Measurements from ENCODE around the gene INSM2.
A peak's percentile ranks its signal among the peaks of the same experiment; 100 is the strongest.

INSM2 gene, protein sequence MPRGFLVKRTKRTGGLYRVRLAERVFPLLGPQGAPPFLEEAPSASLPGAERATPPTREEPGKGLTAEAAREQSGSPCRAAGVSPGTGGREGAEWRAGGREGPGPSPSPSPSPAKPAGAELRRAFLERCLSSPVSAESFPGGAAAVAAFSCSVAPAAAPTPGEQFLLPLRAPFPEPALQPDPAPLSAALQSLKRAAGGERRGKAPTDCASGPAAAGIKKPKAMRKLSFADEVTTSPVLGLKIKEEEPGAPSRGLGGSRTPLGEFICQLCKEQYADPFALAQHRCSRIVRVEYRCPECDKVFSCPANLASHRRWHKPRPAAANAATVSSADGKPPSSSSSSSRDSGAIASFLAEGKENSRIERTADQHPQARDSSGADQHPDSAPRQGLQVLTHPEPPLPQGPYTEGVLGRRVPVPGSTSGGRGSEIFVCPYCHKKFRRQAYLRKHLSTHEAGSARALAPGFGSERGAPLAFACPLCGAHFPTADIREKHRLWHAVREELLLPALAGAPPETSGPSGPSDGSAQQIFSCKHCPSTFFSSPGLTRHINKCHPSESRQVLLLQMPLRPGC

DNA sequence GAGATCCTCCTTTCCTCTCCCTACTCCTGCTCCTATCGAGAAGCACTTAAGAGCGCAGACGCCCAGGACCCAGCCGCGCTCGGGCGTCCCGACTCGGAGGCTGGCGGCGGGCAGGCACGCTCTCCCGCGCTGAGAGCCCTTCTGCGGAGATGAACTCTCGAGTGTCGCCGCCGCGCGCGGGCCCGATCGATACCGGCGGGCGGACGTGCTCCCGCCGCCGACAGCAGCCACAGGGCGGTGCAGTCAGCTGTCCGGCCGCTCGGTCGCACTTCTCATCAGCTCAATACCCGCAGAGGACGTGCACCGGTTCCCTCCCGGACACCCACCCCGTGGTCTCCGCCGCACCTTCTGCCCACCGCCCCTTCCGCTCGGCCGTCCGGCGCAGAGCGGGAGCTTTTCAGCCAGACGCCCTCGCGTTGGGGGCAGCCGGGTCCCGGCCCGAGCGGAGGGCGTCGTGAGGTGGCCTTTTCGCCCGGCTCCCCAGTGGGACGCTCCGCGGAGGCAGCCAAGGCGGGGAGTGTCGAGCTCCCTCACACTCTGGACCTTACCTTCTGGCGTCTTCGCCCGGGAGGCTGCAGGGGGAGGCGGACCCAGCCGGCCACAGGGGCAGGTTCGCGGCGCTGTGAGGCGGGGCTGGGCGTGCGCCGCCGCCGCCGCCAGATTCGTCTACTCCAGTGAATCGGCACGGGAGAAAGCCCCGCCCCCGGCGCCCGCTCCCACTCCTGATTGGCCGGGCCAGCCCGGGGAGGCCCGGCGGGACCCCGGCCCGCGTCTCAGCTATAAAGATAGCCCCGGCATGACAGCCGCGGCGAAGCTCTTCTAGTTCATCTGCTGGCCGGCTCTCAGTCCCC, at the start of gene INSM2:
Gene INSM2 (plus strand): TSS at position 808 of the 851 bp plus-strand sequence. CDS start 89 bp downstream, outside the sequence.
- H3K27me3 ChIP-seq (ENCODE audit: control insufficient read depth in 5 of 5, insufficient read depth in 4 of 5, low read length in 5 of 5) = peaks cover 14 to 47% (median 28%) of the 10 kb centered on the region in 5 donors
- no peaks in the 10 kb centered on the region for H3K9me3 ChIP-seq (ENCODE audit: control insufficient read depth in 5 of 5, low read length in 5 of 5)
- peak within 1 kb of the TSS; percentile 2 to 81 (median 62) for H3K4me3 ChIP-seq (ENCODE audit: low read depth in 1 of 5, low read length in 5 of 5)
- H3K27ac ChIP-seq (ENCODE audit: low read depth, low read length) = no peak within 1 kb of the TSS
- no peak within 1 kb of the TSS for H3K9ac ChIP-seq (ENCODE audit: low read length in 5 of 5)
- peaks cover 0 to 29% (median 28%) of the 10 kb centered on the region in 5 donors for H3K4me1 ChIP-seq (ENCODE audit: control insufficient read depth in 5 of 5, insufficient read depth in 5 of 5, low read length in 5 of 5)
- H3K36me3 ChIP-seq (ENCODE audit: control insufficient read depth in 5 of 5, insufficient read depth in 5 of 5, low read length in 5 of 5) = peaks cover 0 to 4% (median 0%) of the 10 kb centered on the region in 5 donors

DNA sequence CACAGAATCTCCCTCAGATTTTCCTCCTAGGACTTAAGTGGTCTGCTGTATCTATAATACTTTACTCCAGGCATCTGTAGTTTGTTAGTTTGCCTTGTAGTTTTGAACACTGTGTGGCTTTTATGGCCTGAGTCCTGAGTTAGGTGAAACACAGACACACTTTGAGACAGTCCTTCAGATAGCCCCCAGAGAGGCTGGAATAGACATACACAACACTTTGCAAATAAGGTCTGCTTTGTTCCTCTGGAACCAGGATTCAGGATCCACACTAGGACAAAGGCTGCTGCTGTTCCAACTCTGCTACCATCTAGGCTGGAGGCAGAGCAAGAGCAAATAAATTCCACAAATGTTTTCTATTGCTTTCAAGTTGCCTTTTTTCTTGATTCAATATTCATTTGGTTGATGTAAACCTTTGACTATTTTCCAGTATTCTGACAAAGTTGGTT, 41.4 kb upstream of the INSM2 start:
- Histone ChIP-seq H3K27me3 (ENCODE audit: control insufficient read depth in 5 of 5, insufficient read depth in 4 of 5, low read length in 5 of 5) (no peaks in the 10 kb centered on the region), H3K36me3 (ENCODE audit: control insufficient read depth in 5 of 5, insufficient read depth in 5 of 5, low read length in 5 of 5) (no peaks in the 10 kb centered on the region), H3K27ac (ENCODE audit: low read depth, low read length) (no peak overlapping the region), H3K4me3 (ENCODE audit: low read depth in 1 of 5, low read length in 5 of 5) (no peak overlapping the region), H3K4me1 (ENCODE audit: control insufficient read depth in 5 of 5, insufficient read depth in 5 of 5, low read length in 5 of 5) (no peaks in the 10 kb centered on the region), H3K9me3 (ENCODE audit: control insufficient read depth in 5 of 5, low read length in 5 of 5) (peaks cover 0 to 14% (median 4%) of the 10 kb centered on the region in 5 donors), H3K9ac (ENCODE audit: low read length in 5 of 5) (no peak overlapping the region)

- Histone ChIP-seq H3K27ac (ENCODE audit: low read depth, low read length) (no peak overlapping the region), H3K4me1 (ENCODE audit: control insufficient read depth in 5 of 5, insufficient read depth in 5 of 5, low read length in 5 of 5) (no peaks in the 10 kb centered on the region)
Measured at GRCh38 chr14:35495278-35495677, 38.7 kb upstream of the INSM2 start.

GRCh38 chr14:35499180-35499579, 34.8 kb upstream of the INSM2 start:
- Histone ChIP-seq H3K4me3 (ENCODE audit: low read depth in 1 of 5, low read length in 5 of 5) (no peak overlapping the region), H3K9ac (ENCODE audit: low read length in 5 of 5) (no peak overlapping the region), H3K36me3 (ENCODE audit: control insufficient read depth in 5 of 5, insufficient read depth in 5 of 5, low read length in 5 of 5) (no peaks in the 10 kb centered on the region), H3K27me3 (ENCODE audit: control insufficient read depth in 5 of 5, insufficient read depth in 4 of 5, low read length in 5 of 5) (no peaks in the 10 kb centered on the region), H3K27ac (ENCODE audit: low read depth, low read length) (no peak overlapping the region), H3K4me1 (ENCODE audit: control insufficient read depth in 5 of 5, insufficient read depth in 5 of 5, low read length in 5 of 5) (no peaks in the 10 kb centered on the region), H3K9me3 (ENCODE audit: control insufficient read depth in 5 of 5, low read length in 5 of 5) (peaks cover 0 to 5% (median 0%) of the 10 kb centered on the region in 5 donors)

More at GRCh38 chr14:35495278-35495677, 38.7 kb upstream of the INSM2 start:
- H3K27me3 ChIP-seq (ENCODE audit: control insufficient read depth in 5 of 5, insufficient read depth in 4 of 5, low read length in 5 of 5) = no peaks in the 10 kb centered on the region
- H3K36me3 ChIP-seq (ENCODE audit: control insufficient read depth in 5 of 5, insufficient read depth in 5 of 5, low read length in 5 of 5) = no peaks in the 10 kb centered on the region
- H3K9me3 ChIP-seq (ENCODE audit: control insufficient read depth in 5 of 5, low read length in 5 of 5) = peaks cover 0 to 13% (median 3%) of the 10 kb centered on the region in 5 donors
- no peak overlapping the region for H3K9ac ChIP-seq (ENCODE audit: low read length in 5 of 5)
- H3K4me3 ChIP-seq (ENCODE audit: low read depth in 1 of 5, low read length in 5 of 5) = no peak overlapping the region

- Histone ChIP-seq H3K4me3 (ENCODE audit: low read depth in 1 of 5, low read length in 5 of 5) (no peak overlapping the region), H3K27ac (ENCODE audit: low read depth, low read length) (no peak overlapping the region), H3K9me3 (ENCODE audit: control insufficient read depth in 5 of 5, low read length in 5 of 5) (peaks cover 0 to 5% (median 0%) of the 10 kb centered on the region in 5 donors), H3K4me1 (ENCODE audit: control insufficient read depth in 5 of 5, insufficient read depth in 5 of 5, low read length in 5 of 5) (no peaks in the 10 kb centered on the region), H3K36me3 (ENCODE audit: control insufficient read depth in 5 of 5, insufficient read depth in 5 of 5, low read length in 5 of 5) (no peaks in the 10 kb centered on the region), H3K27me3 (ENCODE audit: control insufficient read depth in 5 of 5, insufficient read depth in 4 of 5, low read length in 5 of 5) (no peaks in the 10 kb centered on the region), H3K9ac (ENCODE audit: low read length in 5 of 5) (no peak overlapping the region)
Measured at GRCh38 chr14:35503646-35504045, 30.3 kb upstream of the INSM2 start.

DNA sequence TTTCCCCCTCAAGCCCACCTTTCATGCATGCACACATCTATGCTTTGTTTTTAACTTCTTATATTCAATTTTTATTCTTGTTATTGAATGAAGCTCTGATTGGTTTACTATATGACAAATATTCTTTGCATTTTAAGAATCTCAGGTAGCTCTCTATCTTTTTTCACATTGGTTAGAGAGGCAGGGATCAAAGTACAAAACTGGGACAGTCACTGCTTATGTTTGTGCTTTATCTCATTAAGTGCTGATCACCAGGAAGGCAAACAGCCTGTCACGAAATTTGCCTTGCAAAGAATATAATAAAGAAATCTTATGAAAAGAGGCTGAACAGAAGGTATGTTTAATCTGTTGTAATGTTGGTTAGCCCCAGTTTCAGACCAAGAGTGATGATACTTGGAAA, 29.7 kb upstream of the INSM2 start:
- Histone ChIP-seq H3K4me3 (ENCODE audit: low read depth in 1 of 5, low read length in 5 of 5) (no peak overlapping the region), H3K9ac (ENCODE audit: low read length in 5 of 5) (no peak overlapping the region), H3K4me1 (ENCODE audit: control insufficient read depth in 5 of 5, insufficient read depth in 5 of 5, low read length in 5 of 5) (no peaks in the 10 kb centered on the region), H3K9me3 (ENCODE audit: control insufficient read depth in 5 of 5, low read length in 5 of 5) (peaks cover 0 to 5% (median 0%) of the 10 kb centered on the region in 5 donors), H3K27me3 (ENCODE audit: control insufficient read depth in 5 of 5, insufficient read depth in 4 of 5, low read length in 5 of 5) (no peaks in the 10 kb centered on the region), H3K36me3 (ENCODE audit: control insufficient read depth in 5 of 5, insufficient read depth in 5 of 5, low read length in 5 of 5) (no peaks in the 10 kb centered on the region), H3K27ac (ENCODE audit: low read depth, low read length) (no peak overlapping the region)

GRCh38 chr14:35506461-35506860, 27.5 kb upstream of the INSM2 start:
- H3K9me3 ChIP-seq (ENCODE audit: control insufficient read depth in 5 of 5, low read length in 5 of 5) = no peaks in the 10 kb centered on the region
- H3K27me3 ChIP-seq (ENCODE audit: control insufficient read depth in 5 of 5, insufficient read depth in 4 of 5, low read length in 5 of 5) = no peaks in the 10 kb centered on the region
- H3K9ac ChIP-seq (ENCODE audit: low read length in 5 of 5) = no peak overlapping the region
- H3K27ac ChIP-seq (ENCODE audit: low read depth, low read length) = no peak overlapping the region
- H3K4me1 ChIP-seq (ENCODE audit: control insufficient read depth in 5 of 5, insufficient read depth in 5 of 5, low read length in 5 of 5) = no peaks in the 10 kb centered on the region
- H3K36me3 ChIP-seq (ENCODE audit: control insufficient read depth in 5 of 5, insufficient read depth in 5 of 5, low read length in 5 of 5) = no peaks in the 10 kb centered on the region
- no peak overlapping the region for H3K4me3 ChIP-seq (ENCODE audit: low read depth in 1 of 5, low read length in 5 of 5)

DNA sequence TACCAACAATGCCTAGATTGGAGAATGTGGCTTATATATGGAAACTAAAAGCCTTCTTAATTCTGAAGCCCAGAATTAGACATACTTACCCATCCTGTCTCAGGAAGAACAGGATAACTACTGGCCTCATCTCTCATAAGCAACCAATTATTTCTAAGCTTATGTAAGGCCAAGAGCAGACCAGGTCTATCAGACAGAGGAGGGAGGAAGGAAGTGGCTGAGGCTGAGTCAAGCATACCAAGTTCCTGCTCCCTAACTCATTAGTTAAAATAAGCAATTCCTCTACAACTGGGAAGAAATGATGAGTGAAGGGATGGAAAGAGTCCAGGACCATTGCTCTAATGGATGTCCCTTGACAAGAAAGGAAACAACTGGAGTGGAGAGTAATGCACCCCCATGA, 27.0 kb upstream of the INSM2 start:
- Histone ChIP-seq H3K9me3 (ENCODE audit: control insufficient read depth in 5 of 5, low read length in 5 of 5) (no peaks in the 10 kb centered on the region), H3K4me3 (ENCODE audit: low read depth in 1 of 5, low read length in 5 of 5) (no peak overlapping the region), H3K4me1 (ENCODE audit: control insufficient read depth in 5 of 5, insufficient read depth in 5 of 5, low read length in 5 of 5) (no peaks in the 10 kb centered on the region), H3K27me3 (ENCODE audit: control insufficient read depth in 5 of 5, insufficient read depth in 4 of 5, low read length in 5 of 5) (no peaks in the 10 kb centered on the region), H3K36me3 (ENCODE audit: control insufficient read depth in 5 of 5, insufficient read depth in 5 of 5, low read length in 5 of 5) (no peaks in the 10 kb centered on the region), H3K27ac (ENCODE audit: low read depth, low read length) (no peak overlapping the region), H3K9ac (ENCODE audit: low read length in 5 of 5) (no peak overlapping the region)

DNA sequence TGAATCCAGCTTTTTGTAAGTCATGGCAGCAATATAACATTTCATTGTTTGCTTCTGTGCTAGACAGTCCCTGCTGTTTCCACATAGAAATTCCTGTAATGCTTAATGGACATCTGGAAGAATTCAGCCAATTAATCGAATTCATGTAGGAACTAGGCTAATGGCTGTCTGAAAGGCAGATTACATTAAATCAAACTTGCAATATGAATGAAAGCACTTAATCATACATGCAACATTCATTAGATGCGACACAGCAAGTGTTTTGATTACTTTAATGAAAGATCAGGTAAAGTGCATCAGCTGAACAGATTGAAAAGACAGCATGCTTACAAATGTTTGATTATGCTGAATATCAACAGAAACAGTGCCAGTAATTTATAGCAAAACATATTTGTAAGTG, 24.1 kb upstream of the INSM2 start:
- no peaks in the 10 kb centered on the region for H3K36me3 ChIP-seq (ENCODE audit: control insufficient read depth in 5 of 5, insufficient read depth in 5 of 5, low read length in 5 of 5)
- H3K4me1 ChIP-seq (ENCODE audit: control insufficient read depth in 5 of 5, insufficient read depth in 5 of 5, low read length in 5 of 5) = no peaks in the 10 kb centered on the region
- H3K9ac ChIP-seq (ENCODE audit: low read length in 5 of 5) = no peak overlapping the region
- H3K4me3 ChIP-seq (ENCODE audit: low read depth in 1 of 5, low read length in 5 of 5) = no peak overlapping the region
- no peaks in the 10 kb centered on the region for H3K9me3 ChIP-seq (ENCODE audit: control insufficient read depth in 5 of 5, low read length in 5 of 5)
- no peaks in the 10 kb centered on the region for H3K27me3 ChIP-seq (ENCODE audit: control insufficient read depth in 5 of 5, insufficient read depth in 4 of 5, low read length in 5 of 5)
- no peak overlapping the region for H3K27ac ChIP-seq (ENCODE audit: low read depth, low read length)

Data from subcutaneous abdominal adipose tissue (tissue), 5 donors.